IPS DF 4.7 (cell line): Measurements from ENCODE around the gene TPSG1.
"Not testable (repeated sequence)": the region's sequence is repeated elsewhere in the genome, so short reads cannot be mapped to it uniquely, and the experiment has no call there.

ENCODE experiments used
- DNase-seq: peaks from one replicate; pipeline ENCODE4 v3.0.0-alpha.2; 2013; ENCODE audit warnings: low spot score; ENCODE audit errors: extremely low read depth

Gene TPSG1

DNA sequence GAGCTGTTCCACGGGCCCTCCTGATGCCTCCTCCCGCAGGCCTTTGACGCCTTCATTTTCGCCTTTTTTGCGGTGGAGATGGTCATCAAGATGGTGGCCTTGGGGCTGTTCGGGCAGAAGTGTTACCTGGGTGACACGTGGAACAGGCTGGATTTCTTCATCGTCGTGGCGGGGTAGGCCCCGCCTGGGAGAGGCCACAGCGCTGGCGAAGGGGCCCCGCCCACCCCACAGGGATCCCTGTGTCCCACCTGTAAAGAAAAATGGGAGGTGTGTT, 29.7 kb downstream of the TPSG1 start:
- DNase-seq = no peak

DNA sequence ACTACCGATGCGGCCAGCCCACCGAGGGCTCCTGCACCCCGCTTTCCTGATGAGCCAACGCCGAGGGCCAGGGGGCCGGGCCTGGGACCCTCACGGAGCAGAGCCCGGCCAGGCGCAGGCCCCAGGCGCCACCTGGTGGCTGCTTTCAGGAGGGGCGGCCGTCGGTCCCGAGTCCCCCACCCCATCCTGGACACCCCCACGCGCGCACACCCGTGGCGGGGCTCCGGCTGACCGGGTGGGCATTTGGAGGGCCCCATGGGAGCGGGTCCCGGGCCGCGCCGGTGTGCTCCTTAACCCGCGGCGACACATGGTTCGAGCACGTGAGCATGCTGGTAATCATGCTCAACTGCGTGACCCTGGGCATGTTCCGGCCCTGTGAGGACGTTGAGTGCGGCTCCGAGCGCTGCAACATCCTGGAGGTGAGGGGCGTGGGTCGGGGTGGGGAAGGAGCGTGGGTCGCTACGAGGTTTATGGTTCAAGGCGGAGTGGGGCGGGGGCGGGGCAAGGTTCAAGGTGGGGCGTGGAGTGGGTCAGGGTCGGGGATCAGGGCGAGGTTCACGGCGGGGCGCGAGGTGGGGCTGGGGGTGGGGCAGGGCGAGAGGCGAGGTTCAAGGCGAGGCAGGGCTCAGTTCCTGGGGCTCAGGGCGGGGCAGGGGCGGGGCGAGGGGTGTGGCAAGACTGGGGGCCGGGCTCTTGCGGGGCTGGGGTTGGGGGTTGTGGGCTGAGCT, 30.2 kb downstream of the TPSG1 start:
- DNase-seq = no peak

DNA sequence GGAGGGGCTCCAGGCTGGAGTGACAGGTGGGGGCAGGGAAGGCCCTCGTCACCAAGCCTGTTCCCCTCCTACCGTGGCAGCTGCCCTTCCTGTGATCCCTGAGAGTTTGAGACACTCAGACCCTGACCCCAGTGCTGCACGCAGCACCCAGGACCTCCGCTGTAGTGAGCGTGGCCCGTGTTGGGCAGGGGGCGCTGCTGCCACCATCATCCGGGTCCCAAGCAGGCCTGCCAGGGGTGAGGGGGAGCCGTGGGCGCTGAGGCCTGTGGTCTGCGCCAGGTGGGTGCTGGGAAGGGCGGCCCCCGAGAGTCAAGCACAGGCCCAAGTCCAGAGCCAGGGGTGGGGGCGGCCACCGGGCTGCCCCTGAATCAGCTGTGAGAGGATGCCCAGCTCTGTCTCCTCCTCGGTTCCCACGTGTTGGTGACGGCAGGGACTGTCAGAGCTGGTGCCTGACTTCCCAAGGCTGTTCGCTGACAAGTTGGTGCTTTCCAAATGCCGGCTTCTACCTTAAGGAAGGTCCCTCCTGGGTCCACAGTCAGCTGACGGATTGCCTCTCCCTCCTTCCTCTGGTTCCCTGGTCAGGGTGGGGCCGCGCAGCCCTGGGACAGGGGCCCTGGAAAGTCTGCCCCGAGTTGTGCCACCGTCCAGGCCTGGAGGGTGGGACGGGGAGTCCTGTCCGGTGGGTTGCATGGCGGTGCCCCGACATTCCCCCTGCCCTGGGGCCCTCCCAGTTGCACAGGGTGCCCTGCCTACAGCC, 31.1 kb downstream of the TPSG1 start:
- no peak for DNase-seq

DNA sequence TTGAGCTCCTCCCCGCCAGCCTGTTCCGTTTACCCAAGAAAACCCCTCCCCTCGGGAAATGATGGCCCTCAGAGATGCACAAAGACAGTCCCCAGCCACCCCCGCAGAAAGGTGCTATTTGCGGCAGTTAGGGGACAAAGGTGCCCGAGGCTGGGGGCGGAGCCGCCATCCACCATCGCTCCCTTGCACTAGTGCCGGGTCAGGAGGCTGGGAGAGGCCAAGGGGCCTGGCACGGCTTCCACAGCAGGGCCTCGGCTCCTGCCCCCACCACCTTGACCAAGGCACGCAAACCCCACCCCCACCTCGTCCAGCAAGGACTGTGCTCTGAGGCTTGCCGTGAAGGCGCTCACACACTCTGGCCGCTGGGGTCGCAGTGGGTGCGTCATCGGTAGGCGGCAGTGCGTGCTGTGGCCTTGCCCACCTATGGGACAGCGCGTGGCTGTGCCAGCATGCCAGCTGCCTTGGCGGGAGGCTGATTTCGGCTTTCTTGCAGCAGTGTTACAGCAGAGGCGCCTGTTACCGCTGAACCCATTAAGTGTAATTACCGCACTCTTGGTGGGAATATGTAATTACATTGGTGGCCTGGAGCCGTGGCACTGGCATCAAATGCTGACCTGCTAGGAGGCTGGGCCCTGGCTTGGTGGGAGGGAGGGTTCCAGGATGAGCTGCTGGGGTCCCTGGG, 31.8 kb downstream of the TPSG1 start:
- no peak for DNase-seq

DNA sequence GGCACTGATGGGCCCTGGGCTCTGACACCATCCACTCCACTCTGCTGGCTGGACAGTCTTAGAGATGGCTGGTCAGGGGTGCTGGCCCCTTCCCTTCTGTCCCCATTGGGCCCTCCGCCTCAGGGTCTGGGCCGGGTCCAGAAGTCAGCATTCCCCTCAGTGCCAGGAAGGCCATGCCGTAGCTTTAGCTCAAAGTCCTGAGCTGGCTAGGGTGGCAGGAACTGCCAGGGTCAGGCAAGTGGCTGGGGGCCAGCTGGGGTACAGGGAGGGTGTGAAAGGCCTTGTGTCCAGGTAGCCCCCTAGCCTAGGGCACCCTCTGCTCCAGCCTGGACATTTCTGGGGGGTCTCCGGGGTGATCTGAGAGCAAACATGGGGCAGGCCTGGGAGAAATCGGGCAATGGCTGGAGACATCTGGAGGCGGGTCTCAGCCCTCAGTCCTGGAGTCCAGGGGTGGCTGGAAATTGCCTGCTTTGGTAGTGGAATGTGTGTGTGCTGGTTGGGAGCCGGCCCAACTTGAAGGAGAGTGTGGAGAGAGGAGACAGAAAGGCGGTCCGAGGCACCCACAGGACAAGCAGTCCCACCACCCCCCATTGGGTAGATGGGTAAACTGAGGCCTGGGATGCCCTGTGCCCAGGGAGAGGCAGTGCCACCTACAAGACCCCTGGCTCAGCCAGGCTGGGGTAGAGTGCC, 32.5 kb downstream of the TPSG1 start:
- DNase-seq = no peak

DNA sequence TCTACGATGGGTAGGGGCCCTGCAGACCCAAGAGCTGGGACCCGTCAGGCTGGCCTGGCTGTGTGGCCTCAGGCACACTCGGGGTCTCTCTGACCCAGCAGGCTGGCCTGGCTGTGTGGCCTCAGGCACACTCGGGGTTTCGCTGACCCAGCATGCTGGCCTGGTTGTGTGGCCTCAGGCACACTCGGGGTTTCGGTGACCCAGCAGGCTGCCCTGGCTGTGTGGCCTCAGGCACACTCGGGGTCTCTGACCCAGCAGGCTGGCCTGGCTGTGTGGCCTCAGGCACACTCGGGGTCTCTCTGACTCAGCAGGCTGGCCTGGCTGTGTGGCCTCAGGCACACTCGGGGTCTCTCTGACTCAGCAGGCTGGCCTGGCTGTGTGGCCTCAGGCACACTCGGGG, 34.3 kb downstream of the TPSG1 start:
- not testable (repeated sequence) for DNase-seq

DNA sequence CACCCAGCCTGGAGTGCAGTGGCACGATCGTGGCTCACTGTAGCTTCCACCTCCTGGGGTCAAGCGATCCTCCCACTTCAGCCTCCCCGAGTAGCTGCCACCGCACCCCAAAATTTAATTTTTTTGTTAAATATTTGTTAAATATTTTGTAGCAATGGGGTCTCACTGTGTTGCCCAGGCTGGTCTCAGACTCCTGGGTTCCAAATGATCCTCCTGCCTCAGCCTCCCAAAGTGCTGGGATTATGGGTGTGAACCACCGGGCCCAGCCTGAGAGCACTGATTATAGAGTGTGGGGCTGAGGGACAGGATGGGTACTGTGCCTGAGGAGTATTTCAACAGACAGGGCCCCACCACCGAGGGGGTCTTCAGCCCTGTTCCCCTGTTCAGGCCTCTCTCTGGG, 35.6 kb downstream of the TPSG1 start:
- DNase-seq = no peak

DNA sequence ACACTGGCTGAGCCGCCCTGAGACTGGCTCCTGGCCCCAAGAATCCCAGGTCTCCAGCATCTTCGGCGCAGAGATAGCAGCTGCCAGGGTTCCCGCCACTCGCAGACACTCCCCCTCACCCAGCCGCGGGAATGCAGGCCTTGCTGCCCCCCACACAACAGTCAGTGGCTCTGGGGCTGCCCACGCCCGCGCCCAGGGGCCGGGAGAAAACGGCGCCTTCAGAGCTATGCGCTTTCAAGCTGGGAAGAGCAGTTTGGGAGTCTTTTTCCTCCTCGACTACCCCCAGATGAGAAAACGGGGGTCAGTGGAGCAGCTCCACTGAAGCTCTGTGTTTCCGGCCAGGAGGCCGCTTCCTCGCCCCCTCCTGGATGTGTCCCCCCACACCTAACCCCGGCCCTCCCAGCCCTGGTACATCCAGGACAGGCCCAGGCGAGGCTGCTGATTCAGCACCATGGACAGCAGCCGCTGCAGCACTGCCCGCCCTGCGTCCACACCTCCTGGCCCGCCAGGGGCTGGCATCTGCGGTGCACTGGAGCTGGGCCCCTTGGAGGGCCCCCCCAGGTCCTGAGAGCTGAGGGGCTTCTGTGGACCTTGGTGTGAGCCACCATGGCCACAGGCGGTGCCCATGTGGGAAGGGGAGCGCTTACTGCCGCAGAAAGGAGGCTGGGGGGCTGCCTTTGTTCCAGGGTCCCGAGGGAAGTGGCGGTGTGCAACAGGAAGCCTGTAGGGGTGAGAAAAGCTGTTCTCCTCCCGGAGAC, 36.5 kb downstream of the TPSG1 start:
- DNase-seq = no peak

DNA sequence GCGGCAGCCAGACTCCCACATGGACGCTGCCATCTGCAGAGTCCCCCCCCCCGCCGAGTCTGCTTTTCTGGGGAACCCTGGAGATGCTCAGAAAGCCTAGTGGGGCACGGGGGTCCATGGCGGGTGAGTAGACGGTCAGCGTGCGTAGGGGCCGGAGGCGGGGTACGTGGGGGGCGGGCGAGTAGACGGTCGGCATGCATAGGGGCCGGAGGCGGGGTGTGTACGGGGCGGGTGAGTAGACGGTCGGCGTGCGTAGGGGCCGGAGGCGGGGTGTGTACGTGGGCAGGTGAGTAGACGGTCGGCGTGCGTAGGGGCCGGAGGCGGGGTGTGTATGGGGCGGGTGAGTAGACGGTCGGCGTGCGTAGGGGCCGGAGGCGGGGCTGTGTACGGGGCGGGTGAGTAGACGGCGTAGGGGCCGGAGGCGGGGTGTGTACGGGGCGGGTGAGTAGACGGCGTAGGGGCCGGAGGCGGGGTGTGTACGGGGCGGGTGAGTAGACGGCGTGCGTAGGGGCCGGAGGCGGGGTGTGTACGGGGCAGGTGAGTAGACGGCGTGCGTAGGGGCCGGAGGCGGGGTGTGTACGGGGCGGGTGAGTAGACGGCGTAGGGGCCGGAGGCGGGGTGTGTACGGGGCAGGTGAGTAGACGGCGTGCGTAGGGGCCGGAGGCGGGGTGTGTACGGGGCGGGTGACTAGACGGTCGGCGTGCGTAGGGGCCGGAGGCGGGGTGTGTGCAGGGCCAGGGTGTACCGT, 39.4 kb downstream of the TPSG1 start:
- not testable (repeated sequence) for DNase-seq

DNA sequence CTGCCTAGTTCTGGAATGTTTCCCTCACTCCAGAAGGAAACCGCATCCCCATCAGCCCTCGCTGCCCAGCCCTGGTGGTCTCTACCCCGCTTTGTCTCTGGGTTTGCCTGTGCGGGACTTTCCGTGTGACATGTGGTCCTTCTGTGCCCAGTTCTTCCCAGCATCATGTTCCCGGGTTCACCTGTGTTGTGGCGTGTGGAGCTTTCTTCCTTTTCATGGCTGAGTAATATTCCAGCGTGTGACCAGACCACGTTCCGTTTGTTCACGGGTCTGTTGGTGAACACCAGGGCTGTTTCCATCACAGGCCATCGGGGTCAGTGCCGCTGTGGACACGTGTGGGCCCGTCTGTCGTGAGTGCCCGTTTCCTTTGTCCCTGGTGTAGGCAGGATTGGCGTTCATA, 40.1 kb downstream of the TPSG1 start:
- DNase-seq = no peak

DNA sequence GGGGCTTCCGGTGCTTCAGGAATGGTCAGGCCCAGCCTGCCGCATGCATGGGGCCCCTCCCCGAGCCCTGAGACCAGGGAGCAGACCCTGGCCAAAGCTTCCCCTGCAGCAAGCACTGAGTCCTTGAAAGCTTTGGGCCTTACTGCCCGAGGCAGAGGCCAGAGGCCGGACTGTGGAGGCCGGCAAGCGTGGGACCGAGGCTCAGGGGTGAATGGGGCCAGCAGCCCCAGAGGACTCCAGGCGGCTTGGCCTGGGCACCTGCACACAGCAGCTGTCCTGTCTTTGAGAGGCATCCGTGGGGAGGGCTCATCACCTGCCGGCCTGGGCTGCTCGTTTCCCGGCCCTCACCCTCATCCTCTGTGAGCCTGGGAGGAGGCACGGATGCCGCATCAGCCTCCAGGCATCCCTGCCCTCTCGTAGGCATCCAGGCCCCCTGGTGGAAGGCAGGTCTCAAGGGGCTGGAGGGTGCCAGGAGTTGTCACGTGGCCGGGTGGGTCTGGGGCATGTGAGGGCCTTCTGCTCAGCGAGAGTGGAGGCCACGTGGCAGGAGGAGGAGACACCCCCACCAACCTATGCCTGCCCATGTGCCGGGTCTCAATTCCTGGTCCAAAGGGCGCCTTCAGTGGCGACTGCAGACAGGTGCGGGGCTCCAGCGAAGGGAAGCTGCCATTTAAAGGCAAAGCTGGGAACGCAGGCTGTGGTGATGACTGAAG, 40.8 kb downstream of the TPSG1 start:
- DNase-seq = no peak

DNA sequence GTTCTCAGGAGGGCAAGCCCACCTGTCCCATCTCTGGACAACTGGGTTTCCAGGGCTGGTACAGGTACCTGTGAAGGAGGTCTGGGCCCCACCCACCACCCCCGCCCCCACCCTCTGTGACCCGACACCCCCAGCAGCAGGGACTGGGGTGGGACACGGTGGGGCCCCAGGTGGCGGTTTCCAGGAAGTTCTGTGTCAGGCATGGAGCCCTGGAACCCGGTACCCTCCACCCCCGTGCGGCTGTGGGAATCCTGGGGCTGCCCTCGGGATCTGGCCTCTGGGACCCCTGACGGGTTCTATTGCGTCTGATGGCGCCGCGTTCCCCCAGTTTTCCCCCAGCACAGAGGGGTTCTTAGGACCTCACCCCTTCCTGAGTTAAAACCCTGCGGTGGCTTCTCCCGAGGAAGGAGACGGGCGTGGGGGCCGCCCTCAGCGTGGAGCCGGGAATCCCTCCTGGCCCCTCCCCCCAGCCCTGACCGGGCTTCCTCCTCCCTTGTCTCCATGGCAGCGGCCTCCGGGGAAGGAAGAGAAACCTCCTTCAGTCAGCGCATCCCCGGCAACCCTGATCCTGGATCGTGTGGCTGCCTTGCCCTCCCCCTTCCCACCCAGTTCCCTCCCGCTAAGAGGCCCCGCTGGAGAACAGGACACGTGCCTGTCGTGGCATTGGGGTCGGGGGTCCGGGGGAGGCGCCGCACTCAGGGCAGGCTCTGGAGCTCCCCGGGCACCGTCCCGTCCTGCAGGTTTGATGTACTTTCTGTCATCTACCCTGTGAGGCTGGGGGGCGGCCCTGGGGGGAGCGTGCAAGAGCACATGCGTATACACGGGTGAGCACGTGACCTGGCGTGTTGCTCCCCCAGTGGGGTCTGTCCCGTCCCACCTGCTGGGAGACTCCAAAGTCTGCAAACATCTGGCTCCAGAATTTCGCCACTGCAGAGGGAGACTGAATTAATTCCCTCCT, 41.8 kb downstream of the TPSG1 start:
- DNase-seq = no peak

DNA sequence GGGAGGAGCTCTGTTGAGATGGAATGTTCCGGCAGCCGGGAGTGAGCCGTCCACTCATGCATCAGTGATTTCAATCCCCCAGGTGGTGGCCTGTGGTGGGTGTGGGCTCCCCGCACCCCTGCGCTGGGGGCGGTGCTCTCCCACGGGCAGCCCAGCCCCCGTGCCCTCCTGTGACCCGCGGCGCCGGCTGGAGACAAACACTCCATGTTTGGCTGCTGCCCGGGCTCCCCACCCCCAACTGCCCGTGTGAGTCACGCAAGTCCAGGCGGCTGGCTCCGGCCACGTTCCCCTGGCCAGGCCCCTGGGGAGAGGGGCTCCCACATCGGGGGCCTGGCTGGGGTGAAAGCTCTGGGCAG, 42.8 kb downstream of the TPSG1 start:
- DNase-seq = no peak

DNA sequence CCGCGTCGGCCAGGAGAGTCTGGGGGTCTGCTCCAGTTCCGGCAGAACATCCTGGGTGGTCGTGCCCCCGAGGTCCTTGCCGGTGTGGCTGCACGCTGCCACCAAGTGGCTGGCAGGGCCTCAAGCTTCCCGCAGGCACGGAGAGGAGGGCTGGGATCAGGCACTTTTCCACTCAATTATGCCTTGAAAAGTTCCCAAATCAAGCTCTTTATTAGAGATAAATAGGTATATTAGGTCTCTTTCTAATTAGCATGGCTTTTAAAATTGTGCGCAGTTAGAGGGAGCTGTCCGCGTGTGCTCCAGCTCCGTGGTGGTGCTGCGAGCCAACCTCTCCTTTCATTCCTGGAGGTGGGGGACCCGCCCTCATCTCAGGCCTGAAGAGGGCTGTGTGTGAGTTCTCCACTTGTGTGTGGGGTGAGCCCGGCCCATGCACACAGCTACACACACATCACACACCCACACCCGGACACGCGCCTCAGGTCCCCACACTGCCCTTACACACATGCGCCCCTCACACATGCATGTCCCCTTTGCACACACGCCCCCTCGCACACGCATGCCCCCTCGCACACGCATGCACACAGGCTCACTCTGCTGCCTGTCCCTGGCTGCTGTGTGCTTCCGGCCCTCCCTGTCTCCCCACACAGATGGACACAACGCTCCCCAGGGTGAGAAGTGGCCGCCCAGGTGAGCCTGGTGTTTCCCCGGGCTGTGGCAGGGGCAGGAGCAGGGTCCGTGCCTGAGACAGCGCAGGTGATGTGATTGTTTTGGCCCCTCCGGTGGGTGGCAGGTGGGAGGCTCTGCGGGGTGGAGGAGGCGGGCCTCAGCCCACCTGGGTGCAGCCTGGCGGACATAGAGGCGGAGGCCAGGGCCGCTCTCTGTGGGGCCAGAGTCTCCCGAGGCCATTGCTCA, 43.4 kb downstream of the TPSG1 start:
- DNase-seq = no peak

DNA sequence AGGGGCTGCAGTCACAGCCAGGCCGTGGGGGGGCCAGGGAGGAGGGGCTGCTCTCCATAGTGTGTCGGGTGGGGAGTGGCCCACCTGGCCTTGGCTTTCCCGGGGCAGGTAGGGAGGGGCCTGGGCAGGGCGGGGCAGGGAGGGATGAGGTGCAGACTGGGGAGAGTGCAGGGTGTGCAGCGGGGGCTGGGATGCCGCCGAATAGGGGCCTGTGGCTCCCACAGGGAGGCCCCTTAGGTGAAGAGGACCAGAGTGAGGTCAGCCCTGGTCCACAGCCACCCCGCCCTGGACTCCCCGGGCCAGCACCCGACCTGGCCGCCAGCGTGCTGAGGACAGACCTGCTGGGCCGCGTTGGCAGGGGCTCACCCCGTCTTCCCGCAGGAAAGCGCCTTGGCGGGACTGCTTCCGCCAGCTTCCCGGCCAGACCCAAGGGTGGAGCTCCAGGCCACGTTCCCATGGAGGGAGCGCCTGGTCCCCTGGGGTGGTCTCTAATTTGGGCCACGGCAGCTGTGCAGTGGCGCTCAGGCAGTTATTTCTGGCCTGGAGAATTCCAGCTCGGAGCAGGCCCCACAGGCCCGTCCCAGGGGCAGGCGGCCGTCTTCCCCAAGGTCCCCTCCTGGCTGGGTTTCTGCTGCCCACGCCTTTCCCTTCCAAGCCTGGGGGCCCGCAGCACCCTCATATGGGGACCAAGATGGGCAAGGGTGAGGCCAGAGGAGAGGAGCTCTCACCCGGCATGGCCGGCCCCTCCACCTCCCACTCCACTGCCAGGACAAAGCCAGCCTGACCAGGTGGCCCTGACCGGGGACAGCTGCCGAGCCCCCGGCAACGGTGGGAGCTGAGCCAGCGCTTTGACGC, 44.3 kb downstream of the TPSG1 start:
- no peak for DNase-seq

DNA sequence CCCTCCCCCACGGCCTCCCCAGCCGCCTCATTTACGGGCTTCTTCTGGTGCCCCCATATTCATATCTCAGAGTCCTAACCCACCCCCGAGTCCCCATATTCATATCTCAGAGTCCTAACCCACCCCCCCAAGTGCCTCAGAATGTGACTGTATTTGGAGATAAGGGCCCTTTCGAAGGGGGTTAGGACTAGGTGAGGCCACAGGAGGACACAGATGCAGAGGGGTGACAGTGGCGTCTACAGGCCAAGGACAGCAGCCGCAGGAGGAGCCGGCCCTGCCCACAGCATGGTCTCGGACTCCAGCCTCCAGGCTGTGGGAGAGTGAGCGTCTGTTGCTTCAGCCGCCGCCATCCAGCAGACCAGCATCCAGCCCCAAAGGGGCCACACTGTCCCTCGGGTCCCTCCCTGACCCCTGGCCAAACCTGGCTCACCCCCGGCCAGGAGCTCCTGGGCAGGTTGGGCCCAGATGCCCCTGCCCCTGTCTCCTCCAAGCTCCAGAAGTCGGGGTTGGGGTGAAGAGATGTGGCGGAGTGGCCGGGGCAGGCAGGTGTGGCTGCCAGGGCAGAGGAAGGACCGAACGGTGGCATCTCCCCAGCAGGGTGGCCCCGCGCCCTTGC, 46.7 kb downstream of the TPSG1 start:
- DNase-seq = no peak

DNA sequence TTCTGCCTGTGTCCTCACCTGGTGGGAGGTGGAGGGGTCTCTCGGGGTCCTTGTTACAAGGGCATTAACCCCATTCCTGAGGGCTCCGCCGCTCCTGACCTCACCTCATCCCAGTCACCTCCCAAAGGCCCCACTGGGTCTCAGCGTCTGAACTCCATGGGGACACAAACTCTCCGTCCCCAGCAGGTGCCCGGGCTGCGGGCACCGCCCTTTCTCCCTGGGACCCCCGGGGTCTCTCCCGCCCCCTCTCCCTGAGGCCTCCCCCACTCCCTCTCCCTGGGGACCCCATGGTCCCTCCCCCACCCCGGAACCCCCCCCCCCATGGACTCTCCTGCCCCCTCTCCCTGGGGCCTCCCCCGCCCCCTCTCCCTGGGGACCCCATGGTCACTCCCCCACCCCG, 47.3 kb downstream of the TPSG1 start:
- no peak for DNase-seq
